Cardiac fibroblast (primary cell): ENCODE measurements around the gene TOMM20.

Source experiments
- DNase-seq, 2 donors: peaks; one replicate each; pipeline versions ENCODE4 v3.0.0 to v3.0.0-alpha.2; 2010; ENCODE audit warnings: low read depth in 2 of 2
- H3K4me3 ChIP-seq, 2 donors: replicated peaks in 1 of 2; 1 replicate in 1 of 2; 2 replicates in 1 of 2; pipeline ENCODE4 v1.5.1; 2011; ENCODE audit warnings: low read depth in 2 of 2, low read length in 2 of 2, mild to moderate bottlenecking in 2 of 2, moderate library complexity in 1 of 2
- CTCF ChIP-seq: IDR thresholded peaks from one replicate; pipeline ENCODE4 v1.5.1; 2011; ENCODE audit warnings: low read depth, mild to moderate bottlenecking, low read length, inconsistent platforms

Gene TOMM20

GRCh38 chr1:235069577-235070563 lies 58.8 kb downstream of the TOMM20 start:
- TF ChIP-seq CTCF = no peak
- peak; percentile 74 to 98 for DNase-seq
- H3K4me3 ChIP-seq = no peak overlapping the region

- no peak overlapping the region for H3K4me3 ChIP-seq
- no peak for TF ChIP-seq CTCF
Measured at GRCh38 chr1:235069176-235069575, 59.5 kb downstream of the TOMM20 start.

GRCh38 chr1:235068158-235069121 lies 60.2 kb downstream of the TOMM20 start:
- TF ChIP-seq CTCF = no peak
- DNase-seq = peak; percentile 59 to 90
- H3K4me3 ChIP-seq = no peak overlapping the region

More at GRCh38 chr1:235069176-235069575, 59.5 kb downstream of the TOMM20 start:
- no peak for DNase-seq

GRCh38 chr1:235067396-235068157 lies 61.1 kb downstream of the TOMM20 start:
- peak; percentile 99 for DNase-seq

GRCh38 chr1:235063068-235063765 lies 65.4 kb downstream of the TOMM20 start:
- no peak for TF ChIP-seq CTCF

More at GRCh38 chr1:235067396-235068157, 61.1 kb downstream of the TOMM20 start:
- no peak overlapping the region for H3K4me3 ChIP-seq
- no peak for TF ChIP-seq CTCF

More at GRCh38 chr1:235063068-235063765, 65.4 kb downstream of the TOMM20 start:
- H3K4me3 ChIP-seq = no peak overlapping the region
- no peak for DNase-seq
